ENCODE measurements around the gene TEPSIN. TPM values are rescaled to one million over a fixed set of nuclear protein-coding genes. Genes with fewer than 3 reads are reported as not detected.
A peak's percentile ranks its signal among the peaks of the same experiment; 100 is the strongest.

Gene TEPSIN
- total RNA-seq, 1 donor from 2014 or later, result 11.1 TPM

GRCh38 chr17:81184555-81184954 is 54.3 kb downstream of the TEPSIN start:
- intact Hi-C loops (cut with DNase I), result no loop called here
- ATAC-seq (no peak), DNase-seq (ENCODE audit: missing footprints) (no peak)

GRCh38 chr17:81183807-81184206 is 55.0 kb downstream of the TEPSIN start:
- ATAC-seq (no peak), DNase-seq (ENCODE audit: missing footprints) (no peak)
- intact Hi-C loops (cut with DNase I), result no loop called here

GRCh38 chr17:81183316-81183715 is 55.5 kb downstream of the TEPSIN start:
- intact Hi-C loops (cut with DNase I), result no loop called here
- DNase-seq (ENCODE audit: missing footprints) (no peak), ATAC-seq (no peak)

GRCh38 chr17:81182596-81182995 is 56.3 kb downstream of the TEPSIN start:
- DNase-seq (ENCODE audit: missing footprints), result no peak
- intact Hi-C loops (cut with DNase I), result no loop called here
- ATAC-seq, result no peak

GRCh38 chr17:81181811-81182185 is 57.1 kb downstream of the TEPSIN start:
- ATAC-seq (no peak), DNase-seq (ENCODE audit: missing footprints) (no peak)
- intact Hi-C loops (cut with DNase I), result no loop called here

- ATAC-seq, result no peak
- intact Hi-C loops (cut with DNase I), result no loop called here
- peak; percentile 26 for DNase-seq (ENCODE audit: missing footprints)
Observed at GRCh38 chr17:81180836-81181810, 57.7 kb downstream of the TEPSIN start.

- DNase-seq (ENCODE audit: missing footprints), result no peak
- intact Hi-C loops (cut with DNase I), result no loop called here
- no peak for ATAC-seq
Observed at GRCh38 chr17:81179861-81180260, 59.0 kb downstream of the TEPSIN start.

GRCh38 chr17:81179220-81179619 is 59.6 kb downstream of the TEPSIN start:
- DNase-seq (ENCODE audit: missing footprints) (no peak), ATAC-seq (no peak)
- intact Hi-C loops (cut with DNase I), result no loop called here

Other genes with a start within 250 kb of the TEPSIN start
- gene CHMP6, start 247.2 kb downstream of the TEPSIN start, total RNA-seq, result 19.0 TPM
- 32.1 TPM for gene BAIAP2, start 203.9 kb downstream of the TEPSIN start, total RNA-seq
- not detected for gene PVALEF, start 73.5 kb downstream of the TEPSIN start, total RNA-seq
- 10.1 TPM for gene AATK, start 72.8 kb downstream of the TEPSIN start, total RNA-seq
- gene CEP131, start 16.1 kb downstream of the TEPSIN start, total RNA-seq, result 8.9 TPM
- gene NDUFAF8, start 263 bp upstream of the TEPSIN start, total RNA-seq, result 58.0 TPM
- gene SLC38A10, start 56.3 kb upstream of the TEPSIN start, total RNA-seq, result 44.6 TPM
- gene BAHCC1, start 156.4 kb upstream of the TEPSIN start, total RNA-seq, result 9.9 TPM